HG03354 (cell line): Measurements from ENCODE around the gene CTSS.
A peak's percentile ranks its signal among the peaks of the same experiment; 100 is the strongest.
"Not testable (repeated sequence)": the region's sequence is repeated elsewhere in the genome, so short reads cannot be mapped to it uniquely, and the experiment has no call there.

ENCODE experiments used
- ATAC-seq: cut with Tn5 transposase; IDR thresholded peaks from one replicate; pipeline ENCODE4 v1.9.1; 2021; ENCODE audit warnings: mild to moderate bottlenecking; ENCODE audit not compliant: unreplicated experiment, poor library complexity, severe bottlenecking

The CTSS gene

GRCh38 chr1:150765296-150765976 lies at the start of gene CTSS:
Gene CTSS, minus strand, starts transcription at chr1:150765778. Its CDS starts 1,015 bp downstream, at chr1:150764763.
- peak; percentile 91 for ATAC-seq

- ATAC-seq = no peak
Observed at GRCh38 chr1:150813028-150813707, 47.6 kb upstream of the CTSS start.

- no peak for ATAC-seq
Observed at GRCh38 chr1:150810958-150811659, 45.5 kb upstream of the CTSS start.

- ATAC-seq = no peak
Observed at GRCh38 chr1:150809651-150810050, 44.1 kb upstream of the CTSS start.

DNA sequence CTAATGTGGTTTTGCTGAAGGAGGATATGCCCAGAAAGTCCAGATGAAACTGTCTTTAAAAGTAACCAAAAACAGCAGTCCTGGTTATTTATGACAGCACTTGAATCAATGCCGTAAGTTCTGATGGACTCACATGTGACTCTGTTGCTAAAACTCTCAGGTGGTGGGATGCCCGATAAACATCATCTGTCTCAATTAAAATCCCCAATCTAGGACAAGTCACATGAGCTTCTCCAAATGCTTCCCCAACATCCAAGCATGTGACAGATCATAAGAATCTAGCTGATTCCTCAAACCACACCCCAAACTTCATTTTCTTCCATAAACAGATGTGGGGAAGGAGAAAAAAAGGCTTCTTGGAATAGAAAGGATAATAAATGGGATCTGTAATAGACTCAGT lies 43.3 kb upstream of the CTSS start:
- no peak for ATAC-seq

- no peak for ATAC-seq
Observed at GRCh38 chr1:150808121-150808520, 42.5 kb upstream of the CTSS start, which contains the start of gene CTSK. Gene CTSK, minus strand, starts transcription at chr1:150808260. Its CDS starts 1,455 bp downstream, at chr1:150806805.

- ATAC-seq = no peak
Observed at GRCh38 chr1:150807249-150808023, 41.9 kb upstream of the CTSS start.

- no peak for ATAC-seq
Observed at GRCh38 chr1:150805899-150806298, 40.3 kb upstream of the CTSS start.

GRCh38 chr1:150804671-150805070 lies 39.1 kb upstream of the CTSS start:
- no peak for ATAC-seq

DNA sequence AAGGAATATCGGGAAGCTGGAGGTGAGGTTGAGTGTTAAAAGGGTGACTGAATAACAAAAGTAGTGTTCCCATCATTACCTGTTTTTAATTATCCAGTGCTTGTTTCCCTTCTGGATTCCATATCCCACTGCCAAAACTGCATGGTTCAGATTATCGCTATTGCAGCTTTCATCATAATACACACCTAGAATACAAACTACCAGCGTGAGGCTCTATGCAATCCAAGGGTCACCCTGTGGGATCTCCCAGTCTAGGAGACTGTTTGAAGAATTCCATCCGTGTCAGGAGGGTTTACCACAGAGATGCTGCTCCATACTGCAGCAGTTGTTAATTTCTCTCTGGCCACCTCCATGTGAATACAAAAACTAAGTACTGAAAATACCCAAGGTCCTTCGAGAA lies 33.5 kb upstream of the CTSS start:
- ATAC-seq = no peak

DNA sequence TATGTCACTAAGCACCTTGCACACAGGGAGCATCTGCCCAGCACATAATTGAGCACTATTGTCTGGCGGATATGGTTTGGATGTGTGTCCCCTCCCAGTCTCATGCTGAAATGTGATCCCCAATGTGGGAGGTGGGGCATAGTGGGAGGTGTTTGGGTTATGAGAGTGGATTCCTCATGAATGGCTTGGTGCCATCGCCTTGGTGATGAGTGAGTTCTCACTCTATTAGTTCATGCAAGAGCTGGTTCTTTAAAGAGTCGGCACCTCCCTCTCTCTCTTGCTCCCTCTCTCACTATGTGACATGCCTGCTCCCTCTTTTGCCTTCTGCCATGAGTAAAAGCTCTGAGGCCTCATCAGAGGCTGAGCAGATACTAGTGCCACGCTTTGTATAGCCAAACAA lies 32.9 kb upstream of the CTSS start:
- no peak for ATAC-seq

DNA sequence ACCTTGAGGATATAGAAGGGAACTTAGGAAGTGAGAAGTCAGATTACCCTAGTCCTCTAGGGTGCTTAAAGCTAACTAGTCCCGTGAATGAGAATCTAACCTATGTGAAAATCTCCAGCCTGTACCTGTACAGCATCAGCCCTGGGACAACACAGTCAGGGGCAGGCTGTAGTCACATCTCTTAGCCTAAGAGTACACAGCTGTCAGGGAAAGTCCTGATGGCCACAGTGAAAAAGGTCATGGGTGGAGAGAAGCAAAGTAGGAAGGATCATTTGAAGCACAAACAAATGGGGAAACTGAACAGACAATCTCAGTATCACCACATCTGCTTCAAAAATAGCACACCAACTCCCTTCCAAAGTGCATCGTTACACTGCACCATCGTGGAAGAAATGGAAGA lies 30.8 kb upstream of the CTSS start:
- ATAC-seq = no peak

DNA sequence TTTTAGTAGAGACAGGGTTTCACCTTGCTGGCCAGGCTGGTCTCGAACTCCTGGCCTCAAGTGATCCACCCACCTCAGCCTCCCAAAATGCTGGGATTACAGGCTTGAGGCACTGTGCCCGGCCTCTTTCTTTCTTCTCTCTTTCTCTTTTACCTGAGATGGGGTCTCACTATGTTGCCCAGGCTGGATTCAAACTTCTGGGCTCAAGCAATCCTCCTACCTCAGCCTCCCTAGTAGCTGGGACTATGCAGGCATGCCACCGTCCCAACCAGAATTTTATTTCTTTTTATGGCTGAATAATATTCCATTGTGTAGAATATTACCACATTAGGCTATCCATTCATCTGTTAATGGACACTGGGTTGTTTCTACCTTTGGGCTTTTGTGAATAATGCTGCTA lies 28.2 kb upstream of the CTSS start:
- ATAC-seq = not testable (repeated sequence)

GRCh38 chr1:150793221-150793620 lies 27.6 kb upstream of the CTSS start:
- no peak for ATAC-seq

DNA sequence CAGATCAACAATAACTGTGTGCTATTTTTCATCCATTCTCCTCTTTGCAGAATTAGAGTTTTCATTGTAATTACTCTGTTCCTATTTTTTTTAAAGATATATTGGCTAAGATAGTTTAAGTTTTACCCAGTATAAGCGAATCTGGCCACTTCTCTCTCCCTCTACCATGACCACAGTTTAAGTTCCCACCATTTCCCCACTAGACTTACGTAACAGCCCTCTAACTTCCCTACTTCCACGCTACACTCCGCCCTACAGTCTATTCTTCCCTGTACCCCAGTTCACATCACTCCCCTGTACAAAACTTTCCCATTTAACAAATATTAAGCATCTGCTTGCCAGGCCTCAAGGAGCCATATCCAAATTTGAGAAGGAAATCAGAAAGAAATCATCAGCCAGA lies 26.0 kb upstream of the CTSS start:
- ATAC-seq = no peak

DNA sequence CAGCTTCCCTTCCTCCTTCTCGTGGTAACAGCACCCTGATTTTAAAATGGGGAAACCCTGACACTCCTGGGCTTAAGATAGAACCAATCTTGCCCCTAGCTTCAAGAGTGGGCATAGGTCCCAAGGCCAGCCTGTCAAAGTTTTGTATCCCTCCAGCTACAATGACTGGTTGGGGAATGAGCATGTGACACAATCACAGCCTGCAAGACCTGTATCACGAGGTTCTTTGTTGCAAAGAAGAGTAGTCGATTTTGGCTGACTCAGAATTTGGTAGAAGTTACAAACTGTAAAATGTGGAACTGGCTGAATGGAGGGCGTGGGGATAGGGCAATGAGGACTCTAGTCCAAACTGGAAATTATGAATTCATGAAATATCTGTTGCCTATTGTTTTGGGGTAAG lies 23.8 kb upstream of the CTSS start:
- ATAC-seq = no peak

DNA sequence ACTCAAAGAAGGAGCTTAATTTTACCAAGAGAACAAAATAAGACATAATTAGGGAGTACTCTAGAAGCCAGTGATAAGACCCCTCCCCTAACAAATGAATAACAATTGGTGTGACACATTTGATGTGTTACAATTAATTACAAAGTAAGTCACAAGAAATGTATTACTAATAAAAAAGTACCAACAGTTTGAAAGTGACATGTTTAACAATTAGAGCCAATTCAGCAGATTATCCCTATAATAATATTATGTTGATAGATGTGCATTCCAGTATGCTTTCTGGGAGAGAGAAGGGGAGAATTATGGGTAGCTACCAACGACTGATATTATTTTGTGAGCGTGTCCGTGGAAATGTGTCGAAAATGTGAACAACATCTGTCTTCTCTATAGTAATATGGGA lies 23.4 kb upstream of the CTSS start:
- ATAC-seq = no peak

DNA sequence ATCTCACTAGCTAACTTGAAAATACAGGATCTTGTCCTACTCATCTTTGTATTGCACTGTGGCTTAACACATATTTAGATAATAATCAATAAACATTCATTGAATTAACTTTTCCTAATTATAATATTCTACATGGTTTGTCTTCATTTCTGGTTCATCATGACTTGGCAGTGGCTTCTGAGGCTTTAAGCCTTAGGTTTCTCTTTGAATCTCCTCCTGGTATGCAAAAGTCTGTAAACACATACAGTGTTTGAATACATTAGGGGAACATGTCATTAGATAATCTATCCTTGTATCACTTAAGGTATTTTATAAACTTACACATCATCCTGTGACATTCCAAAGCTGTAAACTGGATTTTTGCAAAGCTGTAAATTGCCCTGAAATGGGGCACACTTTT lies 21.9 kb upstream of the CTSS start:
- no peak for ATAC-seq

GRCh38 chr1:150780510-150780909 lies 14.9 kb upstream of the CTSS start:
- ATAC-seq = no peak

DNA sequence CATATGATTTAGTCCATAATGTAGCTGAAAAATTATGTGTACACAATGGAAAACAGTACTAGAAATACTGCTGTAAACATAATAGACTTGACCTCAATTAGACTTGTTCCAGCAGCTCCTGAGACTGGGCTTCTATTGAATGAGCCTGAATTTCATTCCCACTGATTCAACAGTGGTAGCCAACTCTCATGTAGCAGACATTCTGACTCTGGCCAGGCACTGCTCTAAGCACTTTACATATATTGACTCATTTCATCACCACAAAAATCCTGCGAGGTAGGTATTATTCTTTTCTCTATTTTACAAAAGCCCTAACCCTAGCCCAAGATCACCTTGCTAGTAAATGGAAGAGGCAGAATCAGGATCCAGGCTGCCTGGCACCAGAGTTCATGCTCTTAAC lies 12.8 kb upstream of the CTSS start:
- no peak for ATAC-seq
